ENCODE measurements around the gene RTKN. TPM values are rescaled to one million over a fixed set of nuclear protein-coding genes. Genes with fewer than 3 reads are reported as not detected.

Gene RTKN
- total RNA-seq, 1 experiment from 2014 or later, result 94.0 TPM

- ATAC-seq (no peak), DNase-seq (ENCODE audit: low read depth, low spot score) (no peak)
- H3K27ac ChIP-seq (ENCODE audit: low read depth, low read length), result no peak overlapping the region
- BruUV-seq (replicated peaks), result no TSS peak
- no peaks in the 10 kb centered on the region for H4K20me1 ChIP-seq (ENCODE audit: insufficient read depth)
- no peaks in the 10 kb centered on the region for H3K36me3 ChIP-seq (ENCODE audit: control insufficient read depth in 1 of 2, insufficient read depth in 2 of 2, low read length in 2 of 2)
- H3K9me3 ChIP-seq (ENCODE audit: control insufficient read depth in 1 of 2, insufficient read depth in 1 of 2, low read depth in 1 of 2, low read length in 2 of 2), result no peaks in the 10 kb centered on the region
- CTCF ChIA-PET, result no interaction called here
- TF ChIP-seq CTCF (IDR thresholded peaks at IDR 0.05 in 2 of 3, conservative IDR thresholded peaks at IDR 0.05 in 1 of 3; ENCODE audit: borderline replicate concordance in 1 of 3, insufficient read depth in 1 of 3, low read depth in 2 of 3, low read length in 2 of 3), result no peak
- no peak for TF ChIP-seq JUND (IDR thresholded peaks at IDR 0.05)
- TF ChIP-seq ATF3 (IDR thresholded peaks at IDR 0.05), result no peak
- TF ChIP-seq SP1 (IDR thresholded peaks at IDR 0.05; ENCODE audit: low read depth), result no peak
- no peak for TF ChIP-seq POLR2A (IDR thresholded peaks at IDR 0.05; ENCODE audit: borderline replicate concordance, extremely low read depth, insufficient read depth, insufficient read length)
- TF ChIP-seq EZH2 (IDR thresholded peaks at IDR 0.05), result no peak
- TF ChIP-seq TCF7L2 (IDR thresholded peaks at IDR 0.05; ENCODE audit: borderline replicate concordance, extremely low read depth, insufficient read depth, insufficient read length), result no peak
- TF ChIP-seq RAD21 (IDR thresholded peaks at IDR 0.05; ENCODE audit: low read depth), result no peak
- TF ChIP-seq ELF1 (IDR thresholded peaks at IDR 0.05; ENCODE audit: borderline replicate concordance, low read depth), result no peak
- no peak for TF ChIP-seq ZBTB33 (IDR thresholded peaks at IDR 0.05; ENCODE audit: extremely low read depth, insufficient replicate concordance, low read length)
- TF ChIP-seq YY1 (IDR thresholded peaks at IDR 0.05; ENCODE audit: extremely low read depth, insufficient replicate concordance, low read depth, low read length), result no peak
- RAD21 ChIA-PET (ENCODE audit: low non-redundant PET in 1 of 2, low total read pairs in 2 of 2, uncharacterized antibody in 2 of 2, unreplicated experiment in 2 of 2), result no interaction called here
- H3K9me2 ChIP-seq (ENCODE audit: insufficient read depth), result no peaks in the 10 kb centered on the region
- no peak overlapping the region for H3K9ac ChIP-seq (ENCODE audit: low read length)
- intact Hi-C loops (cut with micrococcal nuclease), result no loop called here
- POLR2A ChIA-PET, result no interaction called here
- H2AFZ ChIP-seq (ENCODE audit: low read depth, low read length, poor library complexity, severe bottlenecking), result no peak overlapping the region
- H3K79me2 ChIP-seq (ENCODE audit: insufficient read depth, low read length), result peaks cover 65% of the 10 kb centered on the region
- no peak overlapping the region for H3K4me2 ChIP-seq (ENCODE audit: low read length)
- H3K4me1 ChIP-seq (ENCODE audit: control insufficient read depth in 1 of 2, insufficient read depth in 2 of 2, low read length in 2 of 2), result peaks cover 2 to 6% of the 10 kb centered on the region in 2 experiments; a peak in 3 of 4 replicates
- H3K27me3 ChIP-seq (ENCODE audit: insufficient read depth, low read length), result no peaks in the 10 kb centered on the region
- H3K4me3 ChIP-seq (replicated peaks in 1 of 2; ENCODE audit: low read depth in 1 of 2, low read length in 2 of 2), result no peak overlapping the region
These were observed 56.3 kb downstream of the RTKN start for GRCh38 chr2:74385396-74385795.
